Stomach (tissue), 4 donors: Measurements from ENCODE around the gene RAD51D.

Experiments
- CTCF ChIP-seq, 7 experiments: fragments of 450-650 bp in 4 of 7; fragments of 200-600 bp in 3 of 7; sonication (generic) in 3 of 7; IDR thresholded peaks; one replicate each; pipeline ENCODE4 v1.5.1; 2016 to 2019; ENCODE audit warnings: antibody characterized with exemption in 7 of 7, control low read depth in 2 of 7, mild to moderate bottlenecking in 1 of 7
- POLR2A ChIP-seq, 4 donors: fragments of 450-650 bp; IDR thresholded peaks; one replicate each; pipeline ENCODE4 v1.6.1; 2016; ENCODE audit warnings: antibody characterized with exemption in 4 of 4, control low read depth in 2 of 4, mild to moderate bottlenecking in 1 of 4, moderate library complexity in 1 of 4
- POLR2AphosphoS5 ChIP-seq, 3 donors: sonication (generic); formaldehyde crosslinking; IDR thresholded peaks; one replicate each; pipeline ENCODE4 v1.6.1; 2016; ENCODE audit warnings: antibody characterized with exemption in 3 of 3

GRCh38 chr17:35044181-35044580, 75.5 kb downstream of the RAD51D start:
- TF ChIP-seq POLR2A (IDR thresholded peaks at IDR 0.05) (no peak), CTCF (IDR thresholded peaks at IDR 0.05) (no peak), POLR2AphosphoS5 (IDR thresholded peaks at IDR 0.05) (no peak)
